AG04449 (cell line): ENCODE results near the gene GPAM.
A peak's percentile ranks its signal among the peaks of the same experiment; 100 is the strongest.

ENCODE experiments used
- CTCF ChIA-PET: fragments of 350-600 bp; formaldehyde crosslinking; extraction: SDS; loops from one replicate; lab custom pipeline; 2021; ENCODE audit warnings: antibody characterized with exemption; lab: Yijun Ruan, JAX
- POLR2A ChIA-PET: fragments of 400-600, 350-600 bp; formaldehyde crosslinking; extraction: SDS; loops from one replicate; lab custom pipeline; 2020; ENCODE audit warnings: antibody characterized with exemption, inconsistent platforms; lab: Yijun Ruan, JAX
- DNase-seq: peaks from one replicate; pipeline ENCODE4 v3.0.0-alpha.2; 2010; ENCODE audit warnings: low read depth, low spot score
- H3K4me3 ChIP-seq: 2 replicates; pipeline ENCODE4 v1.5.1; 2011; ENCODE audit warnings: low read depth, mild to moderate bottlenecking, control low read depth, low read length
- TF ChIP-seq, protein P1 (sequence below): IDR thresholded peaks from one replicate; pipeline ENCODE4 v1.5.1; 2011; ENCODE audit warnings: mild to moderate bottlenecking, moderate library complexity, low read length, control low read depth, inconsistent platforms; ENCODE audit not compliant: insufficient read depth; ENCODE audit errors: missing control alignments

GPAM gene

DNA sequence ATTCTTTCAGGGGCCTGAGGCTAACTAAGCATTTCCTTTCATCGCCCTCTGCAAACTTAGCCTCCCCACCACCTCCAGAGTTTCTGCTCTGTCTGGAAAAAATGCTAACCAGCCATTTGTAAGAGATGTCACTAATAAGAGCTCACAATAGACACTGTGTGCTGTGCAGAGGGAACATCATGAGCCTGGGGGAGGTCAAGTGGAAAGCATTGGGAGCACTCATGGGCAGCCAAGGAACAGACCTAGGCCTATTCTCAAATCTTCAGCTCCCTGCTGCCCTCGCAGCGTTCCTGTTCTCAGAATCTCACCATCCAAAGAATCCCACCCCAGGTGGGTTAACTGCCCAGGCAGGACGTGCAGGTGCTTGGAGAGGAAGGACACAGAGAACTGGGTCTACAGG, 27.1 kb upstream of the GPAM start:
- DNase-seq, result no peak
- ChIA-PET POLR2A (no interaction called here), CTCF (interaction anchor here (1.0 to 4.3 kb wide), 2 partner anchors 13 to 97 kb away, joined by 3 to 16 read pairs; no protein-coding TSS in a partner anchor)
- H3K4me3 ChIP-seq, result no peak overlapping the region
- TF ChIP-seq, protein P1, sequence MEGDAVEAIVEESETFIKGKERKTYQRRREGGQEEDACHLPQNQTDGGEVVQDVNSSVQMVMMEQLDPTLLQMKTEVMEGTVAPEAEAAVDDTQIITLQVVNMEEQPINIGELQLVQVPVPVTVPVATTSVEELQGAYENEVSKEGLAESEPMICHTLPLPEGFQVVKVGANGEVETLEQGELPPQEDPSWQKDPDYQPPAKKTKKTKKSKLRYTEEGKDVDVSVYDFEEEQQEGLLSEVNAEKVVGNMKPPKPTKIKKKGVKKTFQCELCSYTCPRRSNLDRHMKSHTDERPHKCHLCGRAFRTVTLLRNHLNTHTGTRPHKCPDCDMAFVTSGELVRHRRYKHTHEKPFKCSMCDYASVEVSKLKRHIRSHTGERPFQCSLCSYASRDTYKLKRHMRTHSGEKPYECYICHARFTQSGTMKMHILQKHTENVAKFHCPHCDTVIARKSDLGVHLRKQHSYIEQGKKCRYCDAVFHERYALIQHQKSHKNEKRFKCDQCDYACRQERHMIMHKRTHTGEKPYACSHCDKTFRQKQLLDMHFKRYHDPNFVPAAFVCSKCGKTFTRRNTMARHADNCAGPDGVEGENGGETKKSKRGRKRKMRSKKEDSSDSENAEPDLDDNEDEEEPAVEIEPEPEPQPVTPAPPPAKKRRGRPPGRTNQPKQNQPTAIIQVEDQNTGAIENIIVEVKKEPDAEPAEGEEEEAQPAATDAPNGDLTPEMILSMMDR, result no peak

DNA sequence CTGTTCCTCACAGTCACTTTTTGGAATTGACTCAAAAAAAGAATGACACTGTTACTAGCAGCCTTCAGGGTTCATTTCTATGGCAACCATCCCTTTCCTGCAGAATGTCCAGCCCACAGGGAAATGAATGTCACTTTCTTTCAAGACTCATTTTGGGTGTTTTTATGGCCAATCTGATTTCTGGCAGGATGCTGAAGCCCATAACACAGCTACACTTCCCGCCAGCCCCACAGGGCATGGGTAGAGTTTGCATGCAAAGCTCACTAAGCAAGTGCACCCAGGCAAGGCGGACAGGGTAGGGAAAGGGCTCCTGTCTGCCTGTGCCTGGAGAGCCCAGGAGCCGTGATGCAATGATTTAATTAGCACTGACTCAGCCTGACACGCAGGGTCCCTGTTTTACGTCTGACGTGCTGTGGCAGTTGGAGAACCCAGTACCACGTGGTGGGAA, 26.1 kb upstream of the GPAM start:
- CTCF ChIA-PET, result interaction anchor here (0.7 to 1.7 kb wide), 2 partner anchors 72 to 98 kb away, joined by 3 to 5 read pairs; no protein-coding TSS in a partner anchor
- TF ChIP-seq, protein P1, result no peak
- H3K4me3 ChIP-seq, result no peak overlapping the region
- POLR2A ChIA-PET, result interaction anchor here (1.5 kb wide), 1 partner anchor 26 kb away, joined by 5 read pairs; the partner anchor contains the start of gene GPAM
- DNase-seq, result no peak

DNA sequence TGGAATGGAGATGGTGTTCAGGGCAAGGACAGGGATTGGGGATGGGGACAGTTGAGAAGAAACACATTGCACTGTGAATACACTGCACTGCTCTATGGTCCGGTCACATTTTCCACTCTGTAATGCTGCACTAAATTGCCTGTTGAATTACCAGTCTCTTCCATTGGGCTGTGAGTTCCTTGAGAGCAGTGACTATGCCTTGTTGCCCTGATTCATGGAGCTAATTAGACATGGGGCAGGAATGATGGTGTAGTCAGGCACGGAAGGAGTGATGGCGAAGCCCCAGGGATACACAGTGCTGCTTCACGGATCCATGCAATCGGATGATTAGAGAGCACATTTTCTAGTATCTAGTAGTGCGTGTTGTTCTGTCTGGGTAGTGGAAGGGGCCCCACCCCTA, 25.4 kb upstream of the GPAM start:
- CTCF ChIA-PET, result interaction anchor here (0.7 to 1.7 kb wide), 4 partner anchors 72 to 99 kb away, joined by 3 to 5 read pairs (median 3); no protein-coding TSS in a partner anchor
- no peak overlapping the region for H3K4me3 ChIP-seq
- POLR2A ChIA-PET, result interaction anchor here (1.5 kb wide), 1 partner anchor 26 kb away, joined by 5 read pairs; the partner anchor contains the start of gene GPAM
- TF ChIP-seq, protein P1, result no peak
- no peak for DNase-seq

DNA sequence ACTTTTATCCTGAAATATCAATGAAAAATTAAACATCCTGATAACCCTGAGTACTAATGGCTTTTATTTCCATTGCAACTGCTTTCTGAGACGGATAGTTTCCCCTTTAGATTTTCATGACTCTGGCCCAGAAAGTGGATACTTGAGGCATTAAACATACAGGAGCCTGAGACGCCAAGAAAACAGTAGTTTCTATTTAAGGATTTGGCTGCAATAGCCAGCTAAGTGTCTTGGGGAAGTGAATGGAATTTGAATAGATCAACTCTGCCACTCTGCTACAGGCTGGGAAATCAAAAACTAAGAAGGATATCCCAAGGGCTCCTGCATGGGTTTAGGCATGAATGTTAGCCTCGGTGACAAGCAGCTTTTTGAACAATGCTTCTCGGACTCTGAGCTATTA, 24.7 kb upstream of the GPAM start:
- no peak overlapping the region for H3K4me3 ChIP-seq
- DNase-seq, result peak; percentile 55
- TF ChIP-seq, protein P1, result no peak
- ChIA-PET CTCF (interaction anchor here (0.7 to 1.7 kb wide), 4 partner anchors 32 to 99 kb away, joined by 3 to 5 read pairs (median 3); no protein-coding TSS in a partner anchor), POLR2A (interaction anchor here (1.5 kb wide), 1 partner anchor 25 kb away, joined by 5 read pairs; the partner anchor contains the start of gene GPAM)

DNA sequence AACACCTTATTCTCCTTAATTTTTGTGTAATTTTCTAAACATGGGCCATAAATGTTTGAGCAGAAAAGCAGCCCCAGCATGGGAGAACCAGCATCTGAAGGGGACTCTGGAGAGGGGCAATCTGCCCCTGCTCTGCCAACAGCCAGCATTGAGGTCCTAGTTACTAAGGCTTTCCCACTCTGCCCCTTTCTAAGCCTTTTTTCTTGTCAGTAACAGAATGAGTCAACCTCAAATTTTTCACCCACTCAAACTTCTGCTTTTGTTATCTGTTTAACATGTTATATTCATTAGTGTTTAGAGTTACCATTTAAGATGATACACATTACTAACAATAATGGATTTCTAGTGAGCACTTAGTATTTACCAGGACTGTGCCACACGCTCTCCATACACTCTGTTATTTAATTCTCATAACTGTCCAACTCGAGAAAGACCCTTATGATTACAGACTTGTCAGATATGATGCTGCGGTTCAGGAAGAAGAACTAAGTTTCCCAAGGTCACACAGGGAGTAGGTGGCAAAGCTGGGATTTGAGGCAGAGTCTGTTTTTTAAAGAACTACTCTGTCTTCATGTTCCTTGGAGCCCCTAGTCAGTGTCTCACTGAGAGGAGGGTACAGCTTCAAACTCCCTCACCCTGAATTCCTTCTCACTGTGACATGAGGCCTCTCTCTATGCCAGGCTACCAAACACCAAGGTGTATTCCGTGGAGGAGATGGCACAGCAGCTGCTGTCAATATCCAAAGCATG, 19.9 kb upstream of the GPAM start:
- ChIA-PET POLR2A (no interaction called here), CTCF (interaction anchor here (0.9 kb wide), 1 partner anchor 64 kb away, joined by 3 read pairs; no protein-coding TSS in a partner anchor)
- TF ChIP-seq, protein P1, result no peak
- no peak overlapping the region for H3K4me3 ChIP-seq
- no peak for DNase-seq
